H1 (cell line): ENCODE measurements around the gene PLIN1. TPM values are rescaled to one million over a fixed set of nuclear protein-coding genes. Genes with fewer than 3 reads are reported as not detected.

Experiments
- NRF1 ChIP-seq: IDR thresholded peaks from 2 replicates; pipeline ENCODE4 v1.6.1; 2011; ENCODE audit warnings: mild to moderate bottlenecking, low read depth, low read length, improper control_type of control experiment
- SP1 ChIP-seq: IDR thresholded peaks from 2 replicates; pipeline ENCODE4 v1.6.1; 2011; ENCODE audit warnings: low read depth, low read length
- YY1 ChIP-seq: IDR thresholded peaks from 2 replicates; pipeline ENCODE4 v1.6.1; 2011; ENCODE audit warnings: low read depth, mild to moderate bottlenecking, low read length
- polyA plus RNA-seq, 7 experiments: library from polyadenylated mRNA; depleted of rRNA in 3 of 7; stranded (reverse) in 5 of 7; unstranded in 2 of 7; fragments of >200 nt in 5 of 7; fragments of 200-250 nt in 2 of 7; gene quantifications; 1 replicate in 5 of 7; 2 replicates in 1 of 7; 4 replicates in 1 of 7; pipeline versions ENCODE4 v1.2.1 to v1.2.3, GENCODE V29; 2011 to 2013; ENCODE audit warnings: missing spikeins in 2 of 7, mixed read lengths in 2 of 7
- total RNA-seq: library from RNA; stranded (reverse); fragmentation: NEBNext Ultra II Directional; extraction: Animal tissue kit (Norgen Biotek cat#: 25700); gene quantifications from 2 replicates; pipeline ENCODE4 v1.2.1, GENCODE V29; 2021
- TF ChIP-seq, protein P1 (sequence below): fragments of 300-600 bp; sonication (generic); IDR thresholded peaks from 2 replicates; pipeline ENCODE4 v1.7.1; 2012; ENCODE audit warnings: low read length, moderate library complexity, mild to moderate bottlenecking, inconsistent platforms; ENCODE audit not compliant: insufficient replicate concordance

The PLIN1 gene
- total and polyA plus RNA-seq, 2 of the 8 experiments (the other 6 are each of a cell fraction or from before 2014, with no cell fraction given), result 0.33 TPM; not detected in 1

DNA sequence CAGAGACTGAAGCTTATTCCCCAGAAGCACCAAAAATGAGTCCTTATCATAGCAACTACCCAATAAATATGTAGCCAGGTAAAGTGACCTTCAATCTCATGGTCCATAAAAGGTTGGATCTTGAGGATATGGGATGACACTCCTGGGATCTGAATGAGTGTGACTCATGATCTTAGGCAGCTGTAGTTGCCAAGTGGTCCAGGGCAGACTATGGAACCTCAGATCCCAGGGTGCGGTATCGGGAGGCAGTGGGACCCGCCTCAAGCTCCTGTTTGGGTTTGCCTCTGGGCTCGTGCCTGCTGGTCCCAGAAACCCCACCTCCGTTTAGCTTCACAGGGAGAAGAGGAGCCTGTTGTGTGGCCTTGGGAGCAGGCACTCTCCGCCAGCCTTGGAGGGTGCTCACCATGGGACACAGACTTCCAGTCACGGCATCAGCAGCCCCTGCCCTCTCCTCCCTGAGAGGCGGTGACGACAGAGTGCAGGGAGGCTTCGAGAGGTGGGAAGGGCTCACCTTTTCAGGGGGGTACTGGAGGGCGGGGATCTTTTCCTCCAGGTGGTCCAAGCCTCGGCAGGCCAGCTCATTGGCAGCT is 8.1 kb downstream of the PLIN1 start (continued):
- TF ChIP-seq, protein P1, sequence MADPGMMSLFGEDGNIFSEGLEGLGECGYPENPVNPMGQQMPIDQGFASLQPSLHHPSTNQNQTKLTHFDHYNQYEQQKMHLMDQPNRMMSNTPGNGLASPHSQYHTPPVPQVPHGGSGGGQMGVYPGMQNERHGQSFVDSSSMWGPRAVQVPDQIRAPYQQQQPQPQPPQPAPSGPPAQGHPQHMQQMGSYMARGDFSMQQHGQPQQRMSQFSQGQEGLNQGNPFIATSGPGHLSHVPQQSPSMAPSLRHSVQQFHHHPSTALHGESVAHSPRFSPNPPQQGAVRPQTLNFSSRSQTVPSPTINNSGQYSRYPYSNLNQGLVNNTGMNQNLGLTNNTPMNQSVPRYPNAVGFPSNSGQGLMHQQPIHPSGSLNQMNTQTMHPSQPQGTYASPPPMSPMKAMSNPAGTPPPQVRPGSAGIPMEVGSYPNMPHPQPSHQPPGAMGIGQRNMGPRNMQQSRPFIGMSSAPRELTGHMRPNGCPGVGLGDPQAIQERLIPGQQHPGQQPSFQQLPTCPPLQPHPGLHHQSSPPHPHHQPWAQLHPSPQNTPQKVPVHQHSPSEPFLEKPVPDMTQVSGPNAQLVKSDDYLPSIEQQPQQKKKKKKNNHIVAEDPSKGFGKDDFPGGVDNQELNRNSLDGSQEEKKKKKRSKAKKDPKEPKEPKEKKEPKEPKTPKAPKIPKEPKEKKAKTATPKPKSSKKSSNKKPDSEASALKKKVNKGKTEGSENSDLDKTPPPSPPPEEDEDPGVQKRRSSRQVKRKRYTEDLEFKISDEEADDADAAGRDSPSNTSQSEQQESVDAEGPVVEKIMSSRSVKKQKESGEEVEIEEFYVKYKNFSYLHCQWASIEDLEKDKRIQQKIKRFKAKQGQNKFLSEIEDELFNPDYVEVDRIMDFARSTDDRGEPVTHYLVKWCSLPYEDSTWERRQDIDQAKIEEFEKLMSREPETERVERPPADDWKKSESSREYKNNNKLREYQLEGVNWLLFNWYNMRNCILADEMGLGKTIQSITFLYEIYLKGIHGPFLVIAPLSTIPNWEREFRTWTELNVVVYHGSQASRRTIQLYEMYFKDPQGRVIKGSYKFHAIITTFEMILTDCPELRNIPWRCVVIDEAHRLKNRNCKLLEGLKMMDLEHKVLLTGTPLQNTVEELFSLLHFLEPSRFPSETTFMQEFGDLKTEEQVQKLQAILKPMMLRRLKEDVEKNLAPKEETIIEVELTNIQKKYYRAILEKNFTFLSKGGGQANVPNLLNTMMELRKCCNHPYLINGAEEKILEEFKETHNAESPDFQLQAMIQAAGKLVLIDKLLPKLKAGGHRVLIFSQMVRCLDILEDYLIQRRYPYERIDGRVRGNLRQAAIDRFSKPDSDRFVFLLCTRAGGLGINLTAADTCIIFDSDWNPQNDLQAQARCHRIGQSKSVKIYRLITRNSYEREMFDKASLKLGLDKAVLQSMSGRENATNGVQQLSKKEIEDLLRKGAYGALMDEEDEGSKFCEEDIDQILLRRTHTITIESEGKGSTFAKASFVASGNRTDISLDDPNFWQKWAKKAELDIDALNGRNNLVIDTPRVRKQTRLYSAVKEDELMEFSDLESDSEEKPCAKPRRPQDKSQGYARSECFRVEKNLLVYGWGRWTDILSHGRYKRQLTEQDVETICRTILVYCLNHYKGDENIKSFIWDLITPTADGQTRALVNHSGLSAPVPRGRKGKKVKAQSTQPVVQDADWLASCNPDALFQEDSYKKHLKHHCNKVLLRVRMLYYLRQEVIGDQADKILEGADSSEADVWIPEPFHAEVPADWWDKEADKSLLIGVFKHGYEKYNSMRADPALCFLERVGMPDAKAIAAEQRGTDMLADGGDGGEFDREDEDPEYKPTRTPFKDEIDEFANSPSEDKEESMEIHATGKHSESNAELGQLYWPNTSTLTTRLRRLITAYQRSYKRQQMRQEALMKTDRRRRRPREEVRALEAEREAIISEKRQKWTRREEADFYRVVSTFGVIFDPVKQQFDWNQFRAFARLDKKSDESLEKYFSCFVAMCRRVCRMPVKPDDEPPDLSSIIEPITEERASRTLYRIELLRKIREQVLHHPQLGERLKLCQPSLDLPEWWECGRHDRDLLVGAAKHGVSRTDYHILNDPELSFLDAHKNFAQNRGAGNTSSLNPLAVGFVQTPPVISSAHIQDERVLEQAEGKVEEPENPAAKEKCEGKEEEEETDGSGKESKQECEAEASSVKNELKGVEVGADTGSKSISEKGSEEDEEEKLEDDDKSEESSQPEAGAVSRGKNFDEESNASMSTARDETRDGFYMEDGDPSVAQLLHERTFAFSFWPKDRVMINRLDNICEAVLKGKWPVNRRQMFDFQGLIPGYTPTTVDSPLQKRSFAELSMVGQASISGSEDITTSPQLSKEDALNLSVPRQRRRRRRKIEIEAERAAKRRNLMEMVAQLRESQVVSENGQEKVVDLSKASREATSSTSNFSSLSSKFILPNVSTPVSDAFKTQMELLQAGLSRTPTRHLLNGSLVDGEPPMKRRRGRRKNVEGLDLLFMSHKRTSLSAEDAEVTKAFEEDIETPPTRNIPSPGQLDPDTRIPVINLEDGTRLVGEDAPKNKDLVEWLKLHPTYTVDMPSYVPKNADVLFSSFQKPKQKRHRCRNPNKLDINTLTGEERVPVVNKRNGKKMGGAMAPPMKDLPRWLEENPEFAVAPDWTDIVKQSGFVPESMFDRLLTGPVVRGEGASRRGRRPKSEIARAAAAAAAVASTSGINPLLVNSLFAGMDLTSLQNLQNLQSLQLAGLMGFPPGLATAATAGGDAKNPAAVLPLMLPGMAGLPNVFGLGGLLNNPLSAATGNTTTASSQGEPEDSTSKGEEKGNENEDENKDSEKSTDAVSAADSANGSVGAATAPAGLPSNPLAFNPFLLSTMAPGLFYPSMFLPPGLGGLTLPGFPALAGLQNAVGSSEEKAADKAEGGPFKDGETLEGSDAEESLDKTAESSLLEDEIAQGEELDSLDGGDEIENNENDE, result no peak
- no peak for TF ChIP-seq YY1
- TF ChIP-seq NRF1, result no peak
- no peak for TF ChIP-seq SP1
